ENCODE data around the gene PHC3.

Gene PHC3

GRCh38 chr3:170171563-170171962 lies 10.0 kb downstream of the PHC3 start:
- CTCF ChIA-PET, result interaction anchor here (1.4 to 1.6 kb wide), 2 partner anchors 17 to 18 kb away, joined by 3 to 4 read pairs; no protein-coding TSS in a partner anchor
- POLR2A ChIA-PET, result no interaction called here
- DNase-seq (ENCODE audit: low read depth, low spot score), result no peak
- H3K4me3 ChIP-seq (ENCODE audit: low read depth, low read length), result no peak overlapping the region
- no peak for TF ChIP-seq CTCF (IDR thresholded peaks at IDR 0.05; ENCODE audit: insufficient read depth, low read length, missing control alignments)

GRCh38 chr3:170164717-170165116 lies 16.8 kb downstream of the PHC3 start:
- ChIA-PET POLR2A (no interaction called here), CTCF (interaction anchor here (1.1 kb wide), 1 partner anchor 10 kb away, joined by 4 read pairs; no protein-coding TSS in a partner anchor)
- no peak overlapping the region for H3K4me3 ChIP-seq (ENCODE audit: low read depth, low read length)
- no peak for TF ChIP-seq CTCF (IDR thresholded peaks at IDR 0.05; ENCODE audit: insufficient read depth, low read length, missing control alignments)
- DNase-seq (ENCODE audit: low read depth, low spot score), result no peak

GRCh38 chr3:170163956-170164645 lies 17.4 kb downstream of the PHC3 start:
- POLR2A ChIA-PET, result no interaction called here
- H3K4me3 ChIP-seq (ENCODE audit: low read depth, low read length), result no peak overlapping the region
- CTCF ChIA-PET, result interaction anchor here (1.1 kb wide), 1 partner anchor 10 kb away, joined by 4 read pairs; no protein-coding TSS in a partner anchor
- no peak for TF ChIP-seq CTCF (IDR thresholded peaks at IDR 0.05; ENCODE audit: insufficient read depth, low read length, missing control alignments)
- no peak for DNase-seq (ENCODE audit: low read depth, low spot score)

- POLR2A ChIA-PET, result no interaction called here
- no peak for TF ChIP-seq CTCF (IDR thresholded peaks at IDR 0.05; ENCODE audit: insufficient read depth, low read length, missing control alignments)
- DNase-seq (ENCODE audit: low read depth, low spot score), result no peak
- H3K4me3 ChIP-seq (ENCODE audit: low read depth, low read length), result no peak overlapping the region
- CTCF ChIA-PET, result interaction anchor here (1.3 kb wide), 1 partner anchor 13 kb away, joined by 3 read pairs; no protein-coding TSS in a partner anchor
Measured at GRCh38 chr3:170162630-170163029, 18.9 kb downstream of the PHC3 start.

GRCh38 chr3:170162052-170162451 lies 19.5 kb downstream of the PHC3 start:
- no peak for DNase-seq (ENCODE audit: low read depth, low spot score)
- CTCF ChIA-PET, result interaction anchor here (1.3 kb wide), 1 partner anchor 12 kb away, joined by 3 read pairs; no protein-coding TSS in a partner anchor
- POLR2A ChIA-PET, result no interaction called here
- no peak for TF ChIP-seq CTCF (IDR thresholded peaks at IDR 0.05; ENCODE audit: insufficient read depth, low read length, missing control alignments)
- no peak overlapping the region for H3K4me3 ChIP-seq (ENCODE audit: low read depth, low read length)

- no peak overlapping the region for H3K4me3 ChIP-seq (ENCODE audit: low read depth, low read length)
- no peak for DNase-seq (ENCODE audit: low read depth, low spot score)
- ChIA-PET CTCF (no interaction called here), POLR2A (no interaction called here)
- TF ChIP-seq CTCF (IDR thresholded peaks at IDR 0.05; ENCODE audit: insufficient read depth, low read length, missing control alignments), result no peak
Measured at GRCh38 chr3:170159933-170160332, 21.6 kb downstream of the PHC3 start.

Data from AG04449 (cell line).